ENCODE results near the gene SOHLH2.

SOHLH2 gene

DNA sequence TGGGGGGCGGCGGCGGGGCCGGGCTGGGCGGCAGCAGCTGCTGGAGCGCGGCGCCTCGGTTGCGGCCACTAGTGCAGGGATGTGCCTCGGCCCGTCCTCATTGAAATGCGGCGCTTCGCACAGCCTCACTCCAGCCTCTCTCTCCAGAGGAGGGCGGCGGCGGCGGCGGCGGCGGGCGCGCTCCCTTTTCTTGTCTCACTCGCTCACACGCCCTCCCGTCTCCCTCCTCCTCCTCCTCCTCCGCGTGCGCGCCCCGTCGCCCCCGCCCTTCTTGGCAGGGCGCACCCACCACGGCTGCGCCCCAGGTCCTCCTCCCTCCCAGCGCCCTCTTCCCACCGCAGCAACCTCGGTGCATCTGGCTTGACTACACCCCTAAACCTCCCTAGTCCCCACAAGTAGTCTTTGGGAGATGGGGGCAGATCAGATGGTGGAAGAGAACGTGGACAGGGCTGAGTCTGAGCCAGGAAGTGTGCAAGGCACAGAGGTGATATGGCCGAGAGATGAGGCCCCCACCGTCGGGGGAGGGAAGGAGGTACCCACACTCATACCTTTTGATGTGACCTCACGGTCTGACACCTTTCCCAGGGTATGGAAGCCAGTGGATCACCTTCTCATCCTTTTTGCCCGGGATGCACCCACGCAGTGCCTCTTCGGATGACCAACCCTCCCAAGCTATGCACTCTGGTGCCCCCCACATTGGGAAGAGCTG, 83.0 kb downstream of the SOHLH2 start, which contains the start of gene DCLK1:
Gene DCLK1, minus strand, starts transcription at position 161 of the 709 bp plus-strand sequence.
- no peak for DNase-seq (ENCODE audit: low spot score)

DNA sequence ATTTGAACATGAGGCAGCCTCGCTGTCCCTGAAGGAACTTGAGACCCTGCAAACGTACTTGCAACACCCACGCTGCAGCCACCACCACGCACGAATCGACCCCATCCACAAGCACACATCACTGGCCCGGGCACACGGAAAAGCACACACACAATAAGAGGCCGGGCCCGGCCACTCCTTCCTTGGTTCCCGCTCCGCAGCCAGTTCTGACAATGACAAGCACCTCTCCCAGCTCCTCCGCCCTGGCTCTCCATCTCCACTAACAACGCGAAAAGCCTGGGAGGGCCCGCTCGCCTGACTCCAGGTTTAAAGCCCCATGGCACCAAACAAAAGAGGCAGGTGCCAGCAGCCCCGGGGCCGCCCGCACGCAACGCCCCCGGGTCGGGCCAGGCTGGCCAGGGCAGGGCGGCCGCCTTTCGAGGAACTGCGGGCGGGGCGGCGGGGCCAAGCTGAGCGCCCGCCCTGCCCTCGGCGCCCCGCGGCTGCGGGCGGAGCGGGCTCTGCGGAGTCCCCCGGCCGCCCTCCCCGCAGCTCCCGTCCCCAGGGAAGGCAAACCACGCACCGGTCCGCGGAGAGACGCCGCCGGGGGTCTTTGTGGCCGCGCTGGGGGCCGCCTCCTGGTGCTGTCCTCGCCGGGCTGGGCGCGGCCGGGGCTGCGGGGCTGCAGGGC, 83.7 kb downstream of the SOHLH2 start:
- no peak for DNase-seq (ENCODE audit: low spot score)

DNA sequence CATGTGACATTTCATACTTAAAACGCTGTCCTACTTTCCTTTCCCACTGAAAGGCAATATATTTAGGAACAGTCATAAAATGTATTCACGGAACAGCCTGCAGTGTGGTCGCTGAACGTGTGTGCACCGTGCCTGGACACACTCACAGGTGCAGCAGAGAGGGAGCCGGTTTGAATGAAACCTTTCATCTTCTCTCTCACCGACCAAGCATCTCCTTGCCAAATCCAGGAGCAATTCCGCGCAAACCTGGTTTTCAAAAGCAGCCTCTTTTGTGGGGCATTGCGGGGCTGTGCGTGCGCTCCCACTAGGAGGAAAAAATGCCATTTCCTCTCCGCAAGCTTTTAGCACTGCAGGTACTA, 84.2 kb downstream of the SOHLH2 start:
- no peak for DNase-seq (ENCODE audit: low spot score)

DNA sequence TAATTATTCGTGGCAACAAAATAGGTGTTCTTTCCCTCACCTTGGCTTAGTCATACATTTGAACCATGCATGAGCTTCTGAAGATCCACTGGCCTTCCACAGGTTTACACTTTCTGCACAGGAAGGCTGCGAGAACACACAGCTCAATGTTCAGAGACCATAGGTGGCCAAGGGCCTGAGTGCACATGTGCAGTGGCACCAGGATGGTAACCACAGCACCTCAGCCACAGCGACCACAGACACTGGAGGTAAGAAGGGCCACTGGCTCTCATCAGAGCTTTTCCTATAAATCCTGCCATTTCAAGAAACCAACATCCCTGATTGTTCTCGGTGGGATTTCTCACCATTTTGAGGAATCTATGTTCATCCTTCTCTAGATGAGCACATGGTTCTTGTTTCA, 84.8 kb downstream of the SOHLH2 start:
- DNase-seq (ENCODE audit: low spot score), result no peak

GRCh38 chr13:36126491-36126890, 87.9 kb downstream of the SOHLH2 start:
- DNase-seq (ENCODE audit: low spot score), result no peak

DNA sequence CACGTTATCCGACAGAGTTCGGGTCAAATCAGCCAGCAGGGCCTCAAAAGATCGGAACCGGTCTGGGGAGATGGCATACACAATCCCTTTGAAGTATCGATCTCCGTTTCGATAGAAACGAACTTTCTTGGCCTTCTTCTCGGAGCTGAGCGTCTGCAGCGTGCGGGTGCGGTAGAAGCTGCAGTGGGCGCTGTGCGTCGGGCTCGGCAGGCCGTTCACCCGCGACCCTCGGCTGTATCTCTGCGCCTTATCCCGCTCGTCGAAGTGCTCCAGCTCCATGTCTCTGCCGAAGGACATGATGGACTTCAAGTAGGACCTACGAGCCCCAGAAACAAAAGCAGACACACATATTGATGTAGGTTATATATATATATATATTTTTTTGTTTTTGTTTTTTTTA, 88.5 kb downstream of the SOHLH2 start:
- DNase-seq (ENCODE audit: low spot score), result no peak

DNA sequence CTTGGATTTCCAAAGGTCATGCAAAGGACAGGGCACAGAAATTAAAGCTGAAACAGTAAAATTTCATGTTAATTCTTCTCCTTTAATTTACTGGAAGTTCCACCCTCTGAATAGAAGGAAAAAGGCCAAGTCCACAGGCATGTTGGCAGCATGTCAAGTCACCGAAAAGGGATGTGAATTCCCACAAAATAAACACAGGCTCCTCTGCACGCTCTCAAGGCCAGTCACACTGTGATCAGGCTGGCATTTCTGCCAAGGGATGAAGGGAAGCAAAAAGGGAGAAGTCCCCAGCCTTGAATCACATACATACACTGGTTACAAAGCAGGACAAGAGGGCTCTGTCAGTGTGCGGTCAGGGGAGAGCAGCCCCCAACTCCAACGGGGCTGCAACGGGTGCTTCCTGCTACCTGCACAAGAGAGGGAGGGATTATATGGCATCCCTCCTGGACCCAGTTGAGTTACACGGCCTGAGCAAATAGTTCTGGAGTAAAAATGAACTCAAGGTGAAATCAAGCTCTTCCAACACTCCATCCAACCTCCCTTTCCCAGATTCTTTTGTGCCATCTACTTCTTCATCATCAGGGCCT, 90.0 kb downstream of the SOHLH2 start:
- DNase-seq (ENCODE audit: low spot score), result no peak
